Keratinocyte (primary cell): Measurements from ENCODE around the gene IZUMO1R. TPM values are rescaled to one million over a fixed set of nuclear protein-coding genes. Genes with fewer than 3 reads are reported as not detected.

Experiments used
- DNase-seq: peaks from one replicate; pipeline ENCODE4 v3.0.0-alpha.2; 2011; ENCODE audit warnings: low read depth, missing footprints, low spot score
- FAIRE-seq: peaks from 2 replicates; lab custom pipeline; 2011; peaks lifted over from hg19 to GRCh38; lab: Jason Lieb, UNC
- H2AFZ ChIP-seq: 2 replicates; pipeline ENCODE4 v1.6.0; 2012; ENCODE audit warnings: low read length, control low read depth, inconsistent platforms; ENCODE audit not compliant: control insufficient read depth
- H3K27ac ChIP-seq: 2 replicates; pipeline ENCODE4 v1.5.1; 2011; ENCODE audit warnings: low read length; ENCODE audit not compliant: control insufficient read depth, insufficient read depth
- H3K27me3 ChIP-seq: 3 replicates; pipeline ENCODE4 v1.6.0; 2011; ENCODE audit warnings: low read length; ENCODE audit not compliant: control insufficient read depth, insufficient read depth; ENCODE audit errors: extremely low read depth
- H3K36me3 ChIP-seq, 2 experiments: 2 replicates in 1 of 2; 3 replicates in 1 of 2; pipeline ENCODE4 v1.5.1; 2011; ENCODE audit warnings: low read length in 2 of 2, mild to moderate bottlenecking in 1 of 2; ENCODE audit not compliant: control insufficient read depth in 2 of 2, insufficient read depth in 2 of 2; ENCODE audit errors: extremely low read depth in 1 of 2
- H3K4me1 ChIP-seq: 3 replicates; pipeline ENCODE4 v1.5.1; 2011; ENCODE audit warnings: low read length; ENCODE audit not compliant: control insufficient read depth, insufficient read depth; ENCODE audit errors: extremely low read depth
- H3K4me2 ChIP-seq: 3 replicates; pipeline ENCODE4 v1.6.0; 2011; ENCODE audit warnings: low read depth, low read length; ENCODE audit not compliant: control insufficient read depth, insufficient read depth; ENCODE audit errors: extremely low read depth
- H3K4me3 ChIP-seq, 3 experiments: fragments of 200-600 bp in 1 of 3; sonication (generic) in 1 of 3; 2 replicates in 2 of 3; 3 replicates in 1 of 3; pipeline ENCODE4 v1.5.1; 2011 to 2016; ENCODE audit warnings: low read length in 3 of 3, mild to moderate bottlenecking in 3 of 3, control low read depth in 2 of 3, inconsistent platforms in 1 of 3, low read depth in 1 of 3, mixed read lengths in 1 of 3, mixed run types in 1 of 3, moderate library complexity in 1 of 3; ENCODE audit not compliant: control insufficient read depth in 2 of 3, insufficient read depth in 2 of 3; ENCODE audit errors: extremely low read depth in 1 of 3
- H3K79me2 ChIP-seq: 2 replicates; pipeline ENCODE4 v1.6.0; 2012; ENCODE audit warnings: low read length; ENCODE audit not compliant: control insufficient read depth, insufficient read depth
- H3K9ac ChIP-seq: 3 replicates; pipeline ENCODE4 v1.6.0; 2011; ENCODE audit warnings: low read length; ENCODE audit not compliant: control insufficient read depth, insufficient read depth; ENCODE audit errors: extremely low read depth
- H3K9me1 ChIP-seq: 3 replicates; pipeline ENCODE4 v1.6.0; 2011; ENCODE audit warnings: low read length; ENCODE audit not compliant: control insufficient read depth, insufficient read depth; ENCODE audit errors: extremely low read depth
- H3K9me3 ChIP-seq: 2 replicates; pipeline ENCODE4 v1.5.1; 2012; ENCODE audit warnings: low read depth, low read length; ENCODE audit not compliant: control insufficient read depth
- H4K20me1 ChIP-seq: 3 replicates; pipeline ENCODE4 v1.6.0; 2011; ENCODE audit warnings: low read length; ENCODE audit not compliant: control insufficient read depth, insufficient read depth; ENCODE audit errors: extremely low read depth
- CTCF ChIP-seq, 3 experiments: IDR thresholded peaks in 1 of 3; conservative IDR thresholded peaks in 1 of 3; optimal IDR thresholded peaks in 1 of 3; 2 replicates in 2 of 3; 3 replicates in 1 of 3; pipeline versions ENCODE3 to v1.5.1; 2011; ENCODE audit warnings: low read length in 3 of 3, mild to moderate bottlenecking in 3 of 3, moderate library complexity in 2 of 3, control low read depth in 1 of 3, inconsistent platforms in 1 of 3; ENCODE audit not compliant: insufficient read depth in 2 of 3; ENCODE audit errors: extremely low read depth in 1 of 3
- EZH2 ChIP-seq: IDR thresholded peaks from one replicate; pipeline ENCODE4 v1.6.1; 2012; ENCODE audit warnings: inconsistent platforms, mild to moderate bottlenecking, low read length, moderate library complexity
- dilution Hi-C: fragments of 300-500 bp; cut with MboI; formaldehyde crosslinking; loops from one replicate; pipeline ENCODE4 v1.7.0; 2020; ENCODE audit warnings: low sequenced_read_pairs; ENCODE audit not compliant: extremely low pct_ligation_motif_present
- polyA plus RNA-seq, 5 experiments: library from polyadenylated mRNA; depleted of rRNA in 3 of 5; stranded (reverse) in 3 of 5; stranded (forward) in 1 of 5; unstranded in 1 of 5; fragments of >200 nt; gene quantifications; 1 replicate in 1 of 5; 2 replicates in 3 of 5; 3 replicates in 1 of 5; pipeline versions ENCODE4 v1.2.1 to v1.2.3, GENCODE V29; 2011 to 2012; ENCODE audit warnings: missing spikeins in 2 of 5, low read depth in 1 of 5, low replicate concordance in 1 of 5

The IZUMO1R gene
- polyA plus RNA-seq, 1 donor (not counting 4 experiments of a cell fraction or from before 2014, with no cell fraction given) = not detected

GRCh38 chr11:94272738-94273313 lies 31.6 kb upstream of the IZUMO1R start:
- no peaks in the 10 kb centered on the region for H3K36me3 ChIP-seq
- dilution Hi-C loops = no loop called here

GRCh38 chr11:94275961-94276360 lies 28.4 kb upstream of the IZUMO1R start:
- DNase-seq = no peak
- Histone ChIP-seq H3K4me1 (no peaks in the 10 kb centered on the region), H3K9me3 (no peaks in the 10 kb centered on the region), H3K27ac (no peak overlapping the region), H3K36me3 (no peaks in the 10 kb centered on the region), H3K4me3 (no peak overlapping the region), H3K9ac (no peak overlapping the region), H3K4me2 (no peak overlapping the region), H2AFZ (no peak overlapping the region), H3K27me3 (no peaks in the 10 kb centered on the region), H4K20me1 (no peaks in the 10 kb centered on the region), H3K9me1 (no peaks in the 10 kb centered on the region), H3K79me2 (no peaks in the 10 kb centered on the region)
- FAIRE-seq = peak; percentile 73
- dilution Hi-C loops = no loop called here
- TF ChIP-seq CTCF (optimal IDR thresholded peaks at IDR 0.05 in 1 of 3, IDR thresholded peaks at IDR 0.05 in 1 of 3, conservative IDR thresholded peaks at IDR 0.05 in 1 of 3; ENCODE audit: extremely low read depth in 1 of 3, insufficient read depth in 2 of 3, low read length in 3 of 3) (no peak), EZH2 (no peak)

More at GRCh38 chr11:94272738-94273313, 31.6 kb upstream of the IZUMO1R start:
- H3K27ac ChIP-seq = no peak overlapping the region
- no peak overlapping the region for H2AFZ ChIP-seq
- H3K27me3 ChIP-seq = no peaks in the 10 kb centered on the region
- H3K9me3 ChIP-seq = no peaks in the 10 kb centered on the region
- H3K9me1 ChIP-seq = no peaks in the 10 kb centered on the region
- no peaks in the 10 kb centered on the region for H3K4me1 ChIP-seq
- no peaks in the 10 kb centered on the region for H4K20me1 ChIP-seq
- no peak overlapping the region for H3K4me3 ChIP-seq
- H3K9ac ChIP-seq = no peak overlapping the region
- no peak for DNase-seq
- TF ChIP-seq CTCF (optimal IDR thresholded peaks at IDR 0.05 in 1 of 3, IDR thresholded peaks at IDR 0.05 in 1 of 3, conservative IDR thresholded peaks at IDR 0.05 in 1 of 3; ENCODE audit: extremely low read depth in 1 of 3, insufficient read depth in 2 of 3, low read length in 3 of 3) (no peak), EZH2 (no peak)
- H3K79me2 ChIP-seq = no peaks in the 10 kb centered on the region
- H3K4me2 ChIP-seq = no peak overlapping the region
- FAIRE-seq = no peak
